Stimulated activated CD4-positive, alpha-beta T cell treated with anti-CD3 and anti-CD28 coated beads, Interleukin-4, amount 100 ng/mL, for 1 hour (primary cell): ENCODE data around the gene ABHD11.
A peak's percentile ranks its signal among the peaks of the same experiment; 100 is the strongest.
"Not testable (repeated sequence)": the region's sequence is repeated elsewhere in the genome, so short reads cannot be mapped to it uniquely, and the experiment has no call there.

ENCODE experiments used
- DNase-seq: peaks from one replicate; pipeline ENCODE4 v3.0.0-alpha.2; 2020

The ABHD11 gene

DNA sequence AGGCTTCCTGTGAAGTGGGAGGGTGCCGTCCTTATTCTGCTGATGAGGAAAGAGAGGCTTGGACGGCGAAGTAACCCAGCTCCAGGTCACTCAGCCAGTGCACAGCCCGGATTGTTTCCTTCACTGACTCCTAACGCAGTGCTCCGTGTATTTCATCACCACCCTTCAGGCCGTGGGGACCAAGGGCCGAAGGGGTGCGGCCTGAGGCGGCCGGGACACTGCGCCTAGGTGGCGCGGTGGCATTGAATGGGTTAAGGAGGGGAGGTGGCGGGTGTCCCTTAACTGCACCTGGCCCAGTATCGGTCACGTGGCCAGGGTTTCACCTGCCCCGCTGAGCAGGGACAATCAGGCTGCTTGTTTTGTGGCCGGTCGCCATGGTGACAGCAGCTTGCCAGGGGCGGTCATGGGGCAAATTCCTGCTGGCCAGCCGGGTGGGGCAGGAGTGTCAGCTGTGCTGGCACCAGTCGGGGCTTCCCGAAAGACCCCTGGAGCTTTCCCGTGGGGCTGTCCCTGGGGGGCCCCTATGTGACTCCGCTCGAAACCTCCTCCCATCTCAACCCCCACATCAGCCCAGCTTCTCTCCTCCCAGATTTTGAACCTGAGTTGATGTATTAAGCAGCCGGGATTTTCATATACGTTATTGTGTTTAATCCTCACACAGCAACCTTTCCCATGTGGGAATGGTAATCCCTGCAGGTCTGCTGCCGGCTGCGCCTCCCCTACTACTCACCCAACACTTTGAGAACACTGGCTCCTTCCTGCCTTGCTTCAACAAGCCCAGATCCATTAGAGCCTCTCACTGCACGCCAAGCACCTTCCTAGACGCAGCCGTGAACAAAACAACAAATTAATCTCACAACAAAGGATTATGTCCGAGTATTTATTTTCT, 4.4 kb upstream of the ABHD11 start:
- DNase-seq = no peak

DNA sequence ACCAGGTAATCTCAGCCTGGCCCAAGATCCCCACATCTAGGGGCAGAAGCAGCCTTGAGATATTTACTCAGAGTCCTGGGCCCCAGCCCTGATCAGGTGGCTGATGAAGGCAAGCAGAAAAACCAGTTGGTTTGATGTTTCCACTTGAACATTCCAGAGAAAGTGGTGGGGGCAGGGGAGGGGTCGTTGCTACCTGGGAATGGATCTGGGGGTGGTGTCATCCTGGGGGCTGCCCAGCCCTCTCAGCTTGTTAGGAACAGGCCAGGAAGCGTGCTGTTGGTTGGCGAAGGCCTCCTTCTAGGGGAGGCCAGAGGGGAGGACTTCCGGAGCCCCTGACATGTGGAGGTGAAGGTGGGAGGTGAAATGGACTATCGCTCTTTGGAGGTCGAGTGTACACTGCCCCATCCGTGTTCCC, 3.7 kb upstream of the ABHD11 start:
- no peak for DNase-seq

DNA sequence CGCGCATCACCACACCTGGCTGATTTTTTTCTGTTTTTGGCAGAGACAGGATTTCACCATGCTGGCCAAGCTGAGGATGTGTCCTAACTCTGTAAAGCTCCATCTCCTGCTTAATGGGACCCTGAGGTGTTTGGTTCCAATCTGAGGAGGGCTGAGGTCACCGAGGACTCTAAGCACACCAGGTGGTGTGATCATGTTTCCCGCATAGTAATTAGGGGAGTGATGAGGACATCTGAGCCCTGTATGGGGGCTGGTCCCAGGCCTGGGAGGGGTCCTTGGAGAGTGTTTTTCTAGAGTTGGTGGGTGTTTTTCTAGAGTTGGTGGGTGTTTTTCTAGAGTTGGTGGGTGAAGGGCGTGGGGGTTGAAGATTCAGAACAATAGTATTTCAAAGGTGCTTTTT, 3.0 kb upstream of the ABHD11 start:
- no peak for DNase-seq

DNA sequence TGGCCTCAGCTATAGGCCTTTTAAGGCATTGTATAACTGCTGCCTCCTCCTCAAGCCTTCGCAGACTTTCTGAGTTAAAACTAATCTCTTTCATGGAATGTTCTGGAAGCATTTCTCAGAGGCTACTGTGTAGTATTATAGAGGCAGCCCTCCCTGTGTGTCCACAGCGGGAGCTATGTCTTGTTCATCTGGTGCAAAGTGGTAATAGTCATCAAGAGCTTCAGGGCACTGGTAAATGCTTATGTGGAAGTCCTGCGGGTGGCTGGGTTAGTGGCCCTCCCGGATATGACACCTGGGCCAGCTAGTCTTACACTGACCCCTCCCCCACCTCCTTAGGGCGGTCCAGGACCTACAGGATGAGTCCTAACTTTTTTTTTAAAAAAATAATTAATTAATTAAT, 2.2 kb upstream of the ABHD11 start:
- DNase-seq = no peak

DNA sequence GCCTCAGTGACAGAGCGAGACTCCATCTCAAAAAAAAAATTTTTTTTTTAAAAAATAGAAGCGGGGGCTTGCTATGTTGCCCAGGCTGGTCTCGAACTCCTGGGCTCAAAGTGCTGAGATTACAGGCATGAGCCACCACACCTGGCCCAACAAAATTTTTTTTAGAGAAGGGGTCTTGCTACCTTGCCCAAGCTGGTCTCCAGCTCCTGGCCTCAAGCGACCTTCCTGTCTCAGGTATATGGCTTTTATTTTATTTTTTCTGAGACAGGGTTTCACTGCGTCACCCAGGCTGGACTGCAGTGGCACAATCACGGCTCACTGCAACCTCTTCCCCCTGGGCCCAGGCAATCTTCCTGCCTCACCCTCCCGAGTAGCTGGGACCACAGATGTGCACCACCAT, 1.6 kb upstream of the ABHD11 start:
- no peak for DNase-seq

DNA sequence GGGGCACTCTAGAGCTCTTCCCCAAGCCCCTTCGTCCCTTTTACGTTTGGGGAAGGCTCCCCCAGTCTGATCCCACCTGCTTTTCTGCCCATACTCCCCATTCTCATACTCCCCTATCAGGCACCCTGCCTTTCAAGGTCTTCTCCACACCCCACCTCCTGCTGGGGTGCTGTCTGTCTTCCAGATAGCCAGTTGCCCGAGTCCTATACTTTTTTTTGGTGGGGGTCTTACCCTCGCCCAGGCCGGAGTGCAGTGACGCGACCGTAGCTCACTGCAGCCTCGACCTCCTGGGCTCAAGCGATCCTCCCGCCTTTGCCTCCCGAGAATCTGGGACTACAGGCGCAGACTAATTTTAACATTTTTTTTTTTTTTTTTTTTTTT, 775 bp upstream of the ABHD11 start:
- DNase-seq = no peak

DNA sequence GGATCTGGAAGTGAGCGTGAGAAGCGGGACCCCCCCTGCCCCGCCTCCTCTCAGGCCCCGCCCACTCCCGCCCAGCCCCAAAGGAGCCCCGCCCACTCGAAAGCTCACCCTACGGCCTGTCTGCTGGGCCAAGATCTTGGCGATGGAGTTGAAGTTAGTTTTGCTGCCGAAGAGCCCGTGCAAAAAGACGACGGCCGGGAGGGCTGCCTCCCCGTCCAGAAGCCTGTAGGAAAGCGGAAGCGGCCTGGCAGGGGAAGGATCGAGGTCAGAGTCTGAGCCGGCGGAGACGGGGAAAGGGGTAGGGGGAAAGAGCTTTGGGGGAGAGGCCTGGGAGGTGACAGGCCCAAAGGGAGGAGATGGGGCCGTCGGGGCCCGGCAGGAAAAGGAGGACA, 386 bp downstream of the ABHD11 start:
- peak; percentile 66 for DNase-seq

DNA sequence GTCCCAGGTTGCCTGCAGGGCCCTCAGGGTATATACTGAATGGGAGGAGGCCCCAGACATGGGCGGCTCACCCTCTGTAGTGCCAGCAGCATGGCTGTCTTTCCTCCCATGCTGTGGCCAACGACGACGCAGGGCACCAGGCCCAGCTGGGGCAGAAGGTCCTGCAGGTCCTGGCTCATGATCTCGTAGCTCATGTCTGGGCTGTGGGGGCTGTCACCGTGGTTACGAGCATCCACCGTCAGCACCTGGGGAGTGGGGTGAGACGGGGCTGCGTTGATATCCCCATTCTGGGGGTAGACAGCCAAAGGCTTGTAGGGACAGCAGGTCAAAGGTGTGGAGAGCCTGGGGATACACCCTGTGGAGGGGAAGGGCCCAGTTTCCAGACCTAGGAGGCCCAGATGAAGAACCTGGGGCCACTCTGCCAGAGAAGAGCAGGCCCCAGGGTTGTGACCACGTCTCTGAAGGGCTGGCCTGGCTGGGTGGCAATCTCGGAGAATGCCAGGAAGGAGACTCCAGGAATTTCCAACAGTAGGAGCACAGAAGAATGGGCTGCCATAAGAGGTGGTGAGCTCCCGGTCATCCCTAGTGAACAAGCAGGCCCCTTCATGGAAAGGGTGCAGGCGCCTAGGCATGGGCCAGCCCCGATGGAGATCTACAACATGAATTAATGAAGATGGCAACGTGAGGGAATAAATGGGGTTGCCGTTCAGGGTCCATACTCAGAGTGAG, 947 bp downstream of the ABHD11 start:
- DNase-seq = no peak

DNA sequence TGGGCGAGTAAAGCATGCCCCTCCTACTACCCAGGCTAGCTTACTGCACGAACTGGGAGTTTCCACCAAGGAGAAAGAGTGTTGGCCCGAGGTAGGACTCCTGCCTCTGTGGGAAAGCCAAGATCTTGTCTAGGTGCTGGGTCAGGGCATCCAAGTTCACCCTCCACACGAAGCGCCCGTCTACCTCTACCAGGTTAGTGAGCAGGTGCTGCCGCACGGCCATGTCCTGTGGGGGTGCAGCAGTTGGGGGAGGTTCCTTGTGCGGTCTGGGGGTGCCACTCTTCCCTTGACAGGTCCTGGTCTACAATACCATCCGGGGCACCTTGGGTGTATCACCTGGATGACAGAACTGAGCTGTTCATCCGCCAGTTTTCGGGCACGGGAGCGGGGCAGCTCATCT, 1.7 kb downstream of the ABHD11 start:
- DNase-seq = no peak

DNA sequence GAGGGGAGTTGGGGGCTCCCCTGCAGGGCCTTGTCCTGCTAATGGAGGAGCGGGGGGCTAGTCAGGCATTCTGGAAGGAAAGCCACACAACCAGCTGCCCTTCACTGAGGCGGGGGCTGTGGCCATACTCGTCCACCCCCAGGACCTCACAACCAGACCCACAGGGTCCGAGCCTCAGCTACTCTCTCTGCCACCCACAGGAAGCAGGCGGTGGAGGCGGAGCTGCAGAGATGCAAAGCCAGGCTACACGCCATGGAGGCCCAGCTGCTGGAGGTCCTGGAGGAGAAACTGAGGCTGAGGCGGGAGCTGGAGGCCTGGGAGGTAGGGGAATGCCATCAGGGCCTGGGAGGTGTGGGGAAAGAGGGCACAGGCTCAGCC, 3.1 kb downstream of the ABHD11 start:
- DNase-seq = no peak

DNA sequence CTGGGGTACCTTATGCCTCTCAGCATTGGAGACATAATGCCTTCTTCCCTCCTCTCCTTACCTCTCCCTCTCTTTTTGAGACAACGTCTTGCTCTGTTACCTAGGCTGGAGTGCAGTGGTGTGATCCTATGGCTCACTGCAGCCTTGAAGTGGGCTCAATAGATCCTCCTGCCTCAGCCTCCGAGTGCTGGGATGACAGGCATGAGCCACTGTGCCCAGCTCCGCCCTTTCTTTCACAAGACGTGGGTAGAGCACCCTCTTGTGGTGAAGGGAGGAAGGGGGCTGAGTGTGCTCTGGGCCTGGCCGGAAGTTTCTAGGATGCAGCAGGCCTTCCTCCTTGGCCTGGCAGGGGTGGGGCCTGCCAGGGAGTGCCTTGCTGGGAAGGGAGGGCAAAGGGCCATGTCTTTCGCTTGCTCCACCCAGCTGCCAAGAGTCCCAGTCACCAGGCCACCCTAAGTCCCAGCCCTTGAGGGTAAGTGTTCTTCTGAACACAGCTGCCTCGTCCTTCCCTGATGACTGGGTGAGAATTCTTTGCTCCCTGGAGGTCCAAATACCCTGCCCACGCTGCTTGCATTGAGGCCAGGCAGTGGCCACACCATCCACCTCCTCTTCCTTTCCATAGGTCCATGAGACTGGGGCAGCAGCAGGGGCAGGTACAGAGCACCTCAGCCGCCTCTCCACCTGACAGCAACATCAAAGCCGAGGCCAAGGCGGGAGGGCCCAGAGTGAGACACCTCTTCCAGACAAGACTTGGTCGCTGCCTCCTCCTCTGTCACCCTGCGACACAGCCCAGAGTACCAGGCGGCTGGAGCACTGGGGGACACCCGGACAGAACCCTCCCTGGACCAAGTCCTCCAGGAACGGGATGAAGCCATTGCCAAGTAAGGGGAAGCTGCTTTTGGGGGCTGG, 3.7 kb downstream of the ABHD11 start:
- peak; percentile 76 for DNase-seq

DNA sequence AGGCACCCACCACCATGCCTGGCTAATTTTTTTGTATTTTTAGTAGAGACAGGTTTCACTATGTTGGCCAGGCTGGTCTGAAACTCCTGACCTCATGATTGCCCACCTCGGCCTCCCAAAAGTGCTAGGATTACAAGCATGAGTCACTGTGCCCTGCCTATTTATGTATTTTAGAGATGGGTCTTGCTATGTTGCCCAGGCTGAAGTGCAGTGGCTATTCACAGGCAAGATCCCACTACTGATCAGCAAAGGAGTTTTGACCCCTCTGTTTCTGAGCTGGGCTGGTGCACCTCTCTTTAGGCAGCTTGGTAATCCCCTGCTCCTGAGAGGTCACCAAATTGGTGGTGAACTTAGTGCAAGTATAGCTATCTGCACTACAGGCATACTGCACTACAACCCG, 6.2 kb downstream of the ABHD11 start:
- no peak for DNase-seq

DNA sequence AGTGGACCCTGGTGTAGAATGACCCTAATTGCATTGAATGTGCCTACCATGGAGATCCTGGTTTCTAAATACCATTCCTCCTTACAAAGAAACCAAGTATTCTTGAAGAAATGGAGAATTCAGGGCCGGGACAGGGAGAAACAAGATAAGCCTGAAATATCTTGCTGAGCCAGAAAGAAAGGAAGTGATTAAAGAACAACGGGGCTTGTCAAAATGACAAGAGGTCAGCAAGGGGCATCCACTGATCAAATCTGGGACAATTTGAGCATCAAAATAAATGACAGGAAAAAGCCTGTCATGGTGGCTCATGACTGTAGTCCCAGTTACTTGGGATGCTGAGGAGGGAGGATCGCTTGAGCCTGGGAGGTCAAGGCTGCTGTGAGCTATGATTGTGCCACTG, 8.1 kb downstream of the ABHD11 start:
- no peak for DNase-seq

DNA sequence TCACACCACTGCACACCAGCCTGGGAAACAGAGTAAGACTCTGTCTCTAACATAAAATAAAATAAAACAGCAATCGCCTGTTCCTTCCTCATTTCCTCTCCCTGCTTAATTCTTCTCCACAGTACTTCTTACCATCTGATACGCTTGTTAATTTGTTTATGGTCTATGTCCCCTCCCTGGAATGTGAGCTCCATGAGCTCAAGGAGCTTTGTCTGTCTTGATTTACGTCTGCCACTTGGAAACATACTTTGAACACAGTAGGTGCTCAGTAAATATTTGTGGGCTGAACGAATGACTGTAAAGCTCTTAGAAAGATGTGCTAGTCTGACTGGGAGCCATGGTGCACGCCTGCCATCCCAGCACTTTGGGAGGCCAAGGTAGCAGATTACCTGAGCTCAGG, 10.1 kb downstream of the ABHD11 start:
- DNase-seq = no peak

DNA sequence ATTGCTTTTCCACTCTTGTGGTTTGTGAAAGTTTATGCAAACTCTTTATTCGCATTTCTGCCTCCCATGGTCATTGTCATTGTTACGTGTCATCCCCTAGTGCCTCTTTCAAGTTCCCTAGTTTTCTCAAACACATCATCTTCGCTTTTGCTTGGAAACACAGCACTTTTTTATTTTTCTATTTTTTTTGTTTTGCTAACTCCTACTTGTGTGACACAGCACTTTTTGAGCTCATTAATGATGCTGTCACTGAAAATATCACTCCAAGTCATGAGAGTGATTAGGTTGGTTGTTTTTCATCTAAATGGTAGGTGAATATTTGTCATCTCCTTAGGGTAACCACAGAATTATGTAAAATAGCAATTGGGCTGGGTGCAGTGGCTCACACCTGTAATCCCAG, 10.7 kb downstream of the ABHD11 start:
- DNase-seq = no peak

DNA sequence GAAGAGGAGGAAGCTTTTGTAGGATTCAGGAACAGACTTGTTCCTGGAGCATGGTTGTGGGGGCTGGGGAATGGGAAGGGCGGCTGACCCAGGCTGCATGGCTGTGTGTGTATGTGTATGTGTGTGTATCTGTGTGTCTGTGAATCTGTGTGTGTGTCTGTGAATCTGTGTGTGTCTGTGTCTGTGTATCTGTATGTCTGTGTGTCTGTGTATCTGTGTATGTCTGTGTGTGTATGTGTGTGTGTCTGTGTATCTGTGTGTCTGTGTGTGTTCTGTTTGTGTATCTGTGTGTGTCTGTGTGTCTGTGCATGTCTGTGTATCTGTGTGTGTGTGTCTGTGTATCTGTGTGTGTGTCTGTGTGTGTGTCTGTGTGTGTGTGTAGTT, 12.5 kb downstream of the ABHD11 start:
- DNase-seq = no peak

DNA sequence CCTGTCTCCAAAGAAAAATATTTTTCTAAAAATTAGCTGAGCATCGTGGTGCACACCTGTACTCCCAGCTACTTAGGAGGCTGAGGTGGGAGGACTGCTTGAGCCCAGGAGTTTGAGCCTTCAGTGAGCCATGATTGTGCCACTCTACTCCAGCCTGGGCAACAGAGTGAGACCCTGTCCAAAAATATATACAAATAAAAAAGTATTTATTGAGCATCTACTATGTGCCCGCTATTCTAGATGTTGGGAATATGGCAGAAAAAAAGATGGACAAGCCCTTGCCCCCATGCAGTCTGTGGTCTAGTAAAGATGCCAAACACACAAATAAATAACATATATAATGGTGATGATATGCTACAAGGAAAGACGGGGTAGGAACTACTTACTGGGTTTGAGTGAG, 14.8 kb downstream of the ABHD11 start:
- DNase-seq = no peak

DNA sequence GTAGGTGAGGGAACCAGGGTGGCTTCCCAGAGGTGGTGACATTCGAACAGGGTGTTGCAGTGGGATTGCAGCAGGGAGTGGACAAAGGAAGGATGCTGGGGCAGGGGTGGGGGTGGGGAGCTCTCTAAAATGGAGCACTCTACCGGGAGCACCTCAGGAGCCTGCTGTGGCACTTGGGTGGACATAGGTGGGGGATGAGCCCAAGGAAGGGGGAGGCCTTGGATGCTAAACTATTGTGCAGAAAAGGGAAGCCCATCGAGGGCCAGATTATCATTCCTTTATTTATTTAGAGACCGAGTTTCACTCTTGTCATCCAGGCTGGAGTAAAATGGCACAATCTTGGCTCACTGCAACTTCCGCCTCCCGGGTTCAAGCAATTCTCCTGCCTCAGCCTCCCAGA, 15.8 kb downstream of the ABHD11 start:
- no peak for DNase-seq

DNA sequence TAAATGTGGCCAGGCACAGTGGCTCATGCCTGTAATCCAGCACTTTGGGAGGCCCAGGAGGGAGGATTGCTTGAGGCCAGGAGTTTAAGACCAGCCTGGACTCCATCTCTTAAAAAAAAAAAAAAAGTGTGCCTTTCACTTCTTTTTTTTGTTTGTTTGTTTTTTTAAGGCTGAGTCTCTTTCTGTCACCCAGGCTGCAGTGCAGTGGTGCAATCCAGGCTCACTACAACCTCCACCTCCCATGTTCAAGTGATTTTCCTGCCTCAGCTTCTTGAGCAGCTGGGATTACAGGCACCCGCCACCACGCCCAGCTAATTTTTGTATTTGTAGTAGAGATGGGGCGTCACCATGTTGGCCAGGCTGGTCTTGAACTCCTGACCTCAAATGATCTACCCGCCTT, 16.4 kb downstream of the ABHD11 start:
- not testable (repeated sequence) for DNase-seq

DNA sequence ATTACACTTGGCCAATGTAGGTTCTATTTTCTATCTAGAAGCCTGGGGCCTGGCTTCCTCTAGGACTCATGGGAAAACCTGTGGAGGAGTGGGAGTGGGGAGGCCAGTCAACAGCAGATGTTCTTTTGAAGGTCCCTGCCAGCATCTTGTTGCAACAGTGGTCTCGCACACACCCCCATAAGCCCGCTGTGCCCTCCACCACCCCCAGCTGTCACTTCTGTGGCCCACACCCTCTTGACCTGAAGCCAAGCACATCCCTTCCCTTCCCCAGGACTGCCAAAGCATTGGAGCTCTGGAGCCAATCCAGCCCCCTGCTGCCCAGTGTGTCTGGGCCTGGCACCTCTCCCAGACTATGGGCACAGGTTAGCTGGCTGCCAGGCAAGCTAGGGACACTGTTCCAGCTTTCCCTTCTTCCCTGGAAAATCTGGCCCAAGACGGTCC, 17.2 kb downstream of the ABHD11 start:
- DNase-seq = no peak

DNA sequence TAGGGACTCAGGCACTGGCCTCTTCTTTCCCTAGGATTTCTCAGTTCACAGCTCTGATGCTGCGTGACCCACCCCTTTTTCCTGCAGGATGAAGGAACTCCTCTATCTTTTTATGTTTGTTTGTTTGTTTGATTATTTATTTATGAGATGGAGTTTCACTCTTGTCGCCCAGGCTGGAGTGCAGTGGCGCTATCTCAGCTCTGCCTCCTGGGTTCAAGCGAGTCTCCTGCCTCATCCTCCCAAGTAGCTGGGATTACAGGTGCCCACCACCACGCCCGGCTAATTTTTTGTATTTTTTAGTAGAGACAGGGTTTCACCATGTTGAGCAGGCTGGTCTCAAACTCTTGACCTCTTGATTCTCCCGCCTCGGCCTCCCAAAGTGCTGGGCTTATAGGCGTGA, 18.2 kb downstream of the ABHD11 start:
- not testable (repeated sequence) for DNase-seq

DNA sequence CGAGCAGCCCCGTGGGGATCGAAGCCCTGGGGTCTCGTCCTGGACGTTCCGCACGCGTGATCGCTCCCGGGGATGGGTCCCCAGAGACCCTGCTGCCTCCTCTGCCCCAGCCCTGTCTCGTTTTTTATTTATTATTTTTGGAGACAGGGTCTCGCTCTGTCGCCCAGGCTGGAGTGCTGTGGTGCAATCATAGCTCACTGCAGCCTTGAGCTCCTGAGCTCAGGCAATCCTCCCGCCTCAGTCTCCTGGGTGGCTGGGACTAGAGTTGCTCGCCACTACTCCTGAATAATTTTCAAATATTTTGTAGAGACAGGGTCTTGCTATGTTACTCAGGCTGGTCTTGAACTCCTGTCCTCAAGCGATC, 18.8 kb downstream of the ABHD11 start:
- no peak for DNase-seq
